ENCODE measurements around the gene CMSS1. TPM values are rescaled to one million over a fixed set of nuclear protein-coding genes. Genes with fewer than 3 reads are reported as not detected.

Gene CMSS1
- total RNA-seq, 1 donor from 2014 or later = 9.2 TPM

DNA sequence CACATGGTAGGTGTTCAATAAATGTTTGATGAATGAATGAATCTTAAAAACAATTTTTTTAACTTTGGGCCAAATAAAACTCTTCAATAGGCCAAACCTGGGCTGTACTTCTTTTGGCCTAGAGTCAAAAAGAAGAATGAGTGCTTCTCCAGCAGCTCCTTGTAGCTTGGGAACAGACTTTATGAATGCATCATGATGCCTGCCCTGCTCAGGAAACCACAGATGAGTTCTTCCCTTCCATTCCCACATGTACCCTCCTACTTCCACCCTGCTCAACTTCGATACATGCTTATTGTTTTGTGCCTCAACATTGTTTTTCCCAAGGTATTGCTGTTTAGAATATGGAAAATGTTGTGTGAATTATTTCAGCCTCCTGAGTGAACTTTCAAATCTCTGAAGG lies 209.7 kb downstream of the CMSS1 start:
- no peaks in the 10 kb centered on the region for H3K9me3 ChIP-seq
- H3K36me3 ChIP-seq = no peaks in the 10 kb centered on the region
- peaks cover 9 to 36% of the 10 kb centered on the region in 2 donors for H3K4me1 ChIP-seq
- intact Hi-C loops (cut with DNase I) = loop anchor here (5.0 kb wide), 1 partner anchor 65 kb away; no protein-coding TSS in a partner anchor
- no peak overlapping the region for H3K27ac ChIP-seq
- DNase-seq (ENCODE audit: low spot score in 2 of 2) = no peak
- H3K4me3 ChIP-seq = no peak overlapping the region
- H3K27me3 ChIP-seq = no peaks in the 10 kb centered on the region
- TF ChIP-seq CTCF (IDR thresholded peaks at IDR 0.05) = no peak

DNA sequence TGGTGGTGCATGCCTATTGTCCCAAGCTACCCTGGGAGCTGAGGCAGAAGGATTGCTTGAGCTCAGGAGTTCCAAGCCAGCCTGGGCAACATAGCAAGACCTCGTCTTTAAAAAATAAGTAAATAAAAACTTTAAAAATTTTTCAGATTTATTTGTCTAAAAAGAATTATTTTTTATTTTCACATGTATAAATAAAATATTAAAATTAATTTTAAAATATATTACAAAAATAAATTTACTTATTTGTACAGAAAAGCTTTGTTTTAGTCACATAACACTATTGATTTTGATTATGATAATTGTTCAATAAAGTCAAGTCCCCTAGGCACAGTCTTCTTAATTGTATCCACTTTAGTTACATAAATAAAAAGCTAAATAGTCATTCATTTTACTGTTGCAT lies 211.4 kb downstream of the CMSS1 start:
- no peaks in the 10 kb centered on the region for H3K36me3 ChIP-seq
- DNase-seq (ENCODE audit: low spot score in 2 of 2) = no peak
- no peaks in the 10 kb centered on the region for H3K27me3 ChIP-seq
- H3K4me3 ChIP-seq = no peak overlapping the region
- no peaks in the 10 kb centered on the region for H3K9me3 ChIP-seq
- H3K4me1 ChIP-seq = peaks cover 9 to 29% of the 10 kb centered on the region in 2 donors
- intact Hi-C loops (cut with DNase I) = loop anchor here (5.0 kb wide), 1 partner anchor 67 kb away; no protein-coding TSS in a partner anchor
- no peak for TF ChIP-seq CTCF (IDR thresholded peaks at IDR 0.05)
- no peak overlapping the region for H3K27ac ChIP-seq

- intact Hi-C loops (cut with DNase I) = loop anchor here (5.0 kb wide), 1 partner anchor 67 kb away; no protein-coding TSS in a partner anchor
- Histone ChIP-seq H3K27ac (peak overlapping the region in 1 of 2 donors; percentile 45), H3K4me3 (no peak overlapping the region), H3K9me3 (no peaks in the 10 kb centered on the region), H3K27me3 (no peaks in the 10 kb centered on the region), H3K36me3 (no peaks in the 10 kb centered on the region), H3K4me1 (peaks cover 7 to 28% of the 10 kb centered on the region in 2 donors)
- no peak for DNase-seq (ENCODE audit: low spot score in 2 of 2)
- no peak for TF ChIP-seq CTCF (IDR thresholded peaks at IDR 0.05)
These were observed 212.0 kb downstream of the CMSS1 start for GRCh38 chr3:100029689-100030088.

DNA sequence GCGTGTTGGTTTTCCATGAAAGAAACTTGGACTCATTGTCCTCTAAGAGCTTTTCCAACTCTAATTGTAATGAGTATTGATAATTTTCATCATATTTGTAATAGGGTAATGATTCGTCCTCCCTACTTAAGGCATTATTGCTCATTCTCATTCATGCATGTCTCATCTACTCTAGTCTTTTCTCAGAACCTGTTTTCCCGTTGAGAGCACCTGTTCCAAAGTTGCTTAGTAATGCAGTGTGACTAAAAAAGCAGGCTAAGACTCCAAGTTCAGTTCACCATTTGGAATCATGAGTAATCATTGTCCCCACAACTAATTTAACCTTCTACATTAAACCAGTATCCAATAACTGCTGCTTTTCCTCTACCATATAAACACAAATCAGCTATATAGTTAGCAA lies 212.7 kb downstream of the CMSS1 start:
- no peak overlapping the region for H3K4me3 ChIP-seq
- no peaks in the 10 kb centered on the region for H3K27me3 ChIP-seq
- no peaks in the 10 kb centered on the region for H3K9me3 ChIP-seq
- DNase-seq (ENCODE audit: low spot score in 2 of 2) = no peak
- no peaks in the 10 kb centered on the region for H3K36me3 ChIP-seq
- peak overlapping the region in 1 of 2 donors; percentile 45 for H3K27ac ChIP-seq
- intact Hi-C loops (cut with DNase I) = no loop called here
- TF ChIP-seq CTCF (IDR thresholded peaks at IDR 0.05) = no peak
- H3K4me1 ChIP-seq = peaks cover 4 to 23% of the 10 kb centered on the region in 2 donors

GRCh38 chr3:100030914-100031425 lies 213.3 kb downstream of the CMSS1 start:
- H3K4me1 ChIP-seq = peaks cover 4 to 17% of the 10 kb centered on the region in 2 donors
- TF ChIP-seq CTCF (IDR thresholded peaks at IDR 0.05) = no peak
- H3K9me3 ChIP-seq = no peaks in the 10 kb centered on the region
- no peak overlapping the region for H3K4me3 ChIP-seq
- no peak overlapping the region for H3K27ac ChIP-seq
- H3K36me3 ChIP-seq = no peaks in the 10 kb centered on the region
- DNase-seq (ENCODE audit: low spot score in 2 of 2) = no peak
- intact Hi-C loops (cut with DNase I) = no loop called here
- H3K27me3 ChIP-seq = no peaks in the 10 kb centered on the region

GRCh38 chr3:100032243-100032642 lies 214.6 kb downstream of the CMSS1 start:
- Histone ChIP-seq H3K36me3 (no peaks in the 10 kb centered on the region), H3K27ac (no peak overlapping the region), H3K4me1 (peaks cover 4 to 13% of the 10 kb centered on the region in 2 donors), H3K9me3 (no peaks in the 10 kb centered on the region), H3K4me3 (no peak overlapping the region), H3K27me3 (no peaks in the 10 kb centered on the region)
- no peak for DNase-seq (ENCODE audit: low spot score in 2 of 2)
- no peak for TF ChIP-seq CTCF (IDR thresholded peaks at IDR 0.05)
- intact Hi-C loops (cut with DNase I) = no loop called here

Measured in ascending aorta (tissue), 2 donors.